HEK293 (cell line): ENCODE results near the gene ZNF646.

Experiments used
- CTCF ChIP-seq: fragments of 450-650 bp; formaldehyde crosslinking; IDR thresholded peaks from 2 replicates; pipeline ENCODE4 v1.5.1; 2016; ENCODE audit warnings: missing biosample characterization, missing genetic modification characterization
- ZBTB10 ChIP-seq: fragments of 450-650 bp; formaldehyde crosslinking; IDR thresholded peaks from 2 replicates; pipeline ENCODE4 v1.5.1; 2016; ENCODE audit warnings: missing biosample characterization, missing genetic modification characterization
- ZNF292 ChIP-seq: fragments of 450-650 bp; formaldehyde crosslinking; IDR thresholded peaks from 2 replicates; pipeline ENCODE4 v1.5.1; 2016; ENCODE audit warnings: low read depth, missing biosample characterization, missing genetic modification characterization, borderline replicate concordance
- ZNF362 ChIP-seq: fragments of 450-650 bp; formaldehyde crosslinking; IDR thresholded peaks from 2 replicates; pipeline ENCODE4 v1.5.1; 2016; ENCODE audit warnings: missing biosample characterization, missing genetic modification characterization
- ZNF398 ChIP-seq: fragments of 450-650 bp; formaldehyde crosslinking; IDR thresholded peaks from 2 replicates; pipeline ENCODE4 v1.5.1; 2017; ENCODE audit warnings: missing biosample characterization, missing genetic modification characterization

- no peak for TF ChIP-seq CTCF
- TF ChIP-seq ZBTB10, result no peak
- no peak for TF ChIP-seq ZNF362 (tag by site-specific recombination)
- no peak for TF ChIP-seq ZNF292 (tag by site-specific recombination)
- no peak for TF ChIP-seq ZNF398 (tag by site-specific recombination)
Measured at GRCh38 chr16:31113121-31114120, 39.2 kb downstream of the ZNF646 start.
